Tibial nerve (tissue), 4 donors: ENCODE data around the gene PKNOX2. TPM values are rescaled to one million over a fixed set of nuclear protein-coding genes. Genes with fewer than 3 reads are reported as not detected.

Experiments used
- DNase-seq, 2 donors: peaks; one replicate each; pipeline ENCODE4 v3.0.0-alpha.2; 2019; ENCODE audit warnings: low spot score in 2 of 2
- H3K27ac ChIP-seq, 4 donors: fragments of 200-600 bp; sonication (generic) in 3 of 4; one replicate each; pipeline ENCODE4 v1.5.1; 2017 to 2019; ENCODE audit warnings: mild to moderate bottlenecking in 1 of 4
- H3K27me3 ChIP-seq, 2 donors: fragments of 200-600 bp; sonication (generic) in 1 of 2; one replicate each; pipeline versions ENCODE4 v1.5.1 to v1.6.0; 2017 to 2019
- H3K36me3 ChIP-seq, 3 donors: fragments of 200-600 bp; sonication (generic); one replicate each; pipeline ENCODE4 v1.5.1; 2018 to 2019
- H3K4me1 ChIP-seq, 4 donors: fragments of 200-600 bp; sonication (generic) in 3 of 4; one replicate each; pipeline ENCODE4 v1.5.1; 2017 to 2019
- H3K4me3 ChIP-seq, 4 donors: fragments of 200-600 bp; sonication (generic) in 3 of 4; one replicate each; pipeline ENCODE4 v1.5.1; 2017 to 2019; ENCODE audit warnings: mild to moderate bottlenecking in 1 of 4, moderate library complexity in 1 of 4
- H3K9me3 ChIP-seq, 4 donors: fragments of 200-600 bp; sonication (generic) in 3 of 4; one replicate each; pipeline ENCODE4 v1.5.1; 2017 to 2019
- EP300 ChIP-seq, 2 donors: sonication (generic); formaldehyde crosslinking; IDR thresholded peaks; one replicate each; pipeline ENCODE4 v1.6.1; 2017; ENCODE audit warnings: antibody characterized with exemption in 2 of 2, mild to moderate bottlenecking in 1 of 2
- POLR2A ChIP-seq, 2 donors: fragments of 450-650 bp; IDR thresholded peaks; one replicate each; pipeline ENCODE4 v1.6.1; 2017; ENCODE audit warnings: antibody characterized with exemption in 2 of 2, mild to moderate bottlenecking in 2 of 2, moderate library complexity in 2 of 2
- WGBS, 2 donors: methylation state at CpG; one replicate each; pipeline ENCODE4 v1.1.5; 2018; 5-methylcytosine and 5-hydroxymethylcytosine counted together
- total RNA-seq, 4 donors: library from RNA; depleted of rRNA; stranded (reverse); fragments of >200 nt; gene quantifications; one replicate each; pipeline ENCODE4 v1.1.0, GENCODE V29; 2016
- TF ChIP-seq, protein P1 (sequence below), 5 experiments: fragments of 200-600 bp in 3 of 5; fragments of 450-650 bp in 2 of 5; sonication (generic) in 3 of 5; IDR thresholded peaks; one replicate each; pipeline ENCODE4 v1.5.1; 2016 to 2019; ENCODE audit warnings: antibody characterized with exemption in 5 of 5, mild to moderate bottlenecking in 3 of 5, moderate library complexity in 2 of 5

The PKNOX2 gene
- total RNA-seq, 4 donors from 2014 or later, result 5.7 to 7.2 (median 6.4) TPM

DNA sequence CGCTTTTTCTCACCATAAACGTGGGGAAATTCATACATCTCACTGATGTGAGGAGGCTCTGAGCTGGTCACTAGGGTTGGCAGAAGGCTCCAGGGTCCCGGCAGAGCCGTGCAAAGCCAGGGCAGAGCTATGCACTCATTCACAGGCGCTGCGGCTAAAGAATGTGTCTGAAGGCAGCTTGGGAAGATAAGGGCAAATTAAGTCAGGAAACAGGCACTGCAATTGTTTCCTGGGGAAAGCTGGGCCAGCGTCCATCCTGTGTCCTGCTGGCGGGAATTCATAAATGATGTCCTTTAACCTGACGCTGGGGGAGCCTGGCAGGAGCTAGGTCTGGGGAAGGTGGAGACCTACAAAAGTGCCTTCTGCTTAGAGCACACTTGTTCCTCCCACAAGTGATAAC is 27.6 kb downstream of the PKNOX2 start:
- WGBS, 2 donors, result 23 to 33% methylated on average over 9 of the region's 9 CpGs
- peaks cover 0 to 1% (median 0%) of the 10 kb centered on the region in 4 donors for H3K9me3 ChIP-seq
- DNase-seq, result no peak

DNA sequence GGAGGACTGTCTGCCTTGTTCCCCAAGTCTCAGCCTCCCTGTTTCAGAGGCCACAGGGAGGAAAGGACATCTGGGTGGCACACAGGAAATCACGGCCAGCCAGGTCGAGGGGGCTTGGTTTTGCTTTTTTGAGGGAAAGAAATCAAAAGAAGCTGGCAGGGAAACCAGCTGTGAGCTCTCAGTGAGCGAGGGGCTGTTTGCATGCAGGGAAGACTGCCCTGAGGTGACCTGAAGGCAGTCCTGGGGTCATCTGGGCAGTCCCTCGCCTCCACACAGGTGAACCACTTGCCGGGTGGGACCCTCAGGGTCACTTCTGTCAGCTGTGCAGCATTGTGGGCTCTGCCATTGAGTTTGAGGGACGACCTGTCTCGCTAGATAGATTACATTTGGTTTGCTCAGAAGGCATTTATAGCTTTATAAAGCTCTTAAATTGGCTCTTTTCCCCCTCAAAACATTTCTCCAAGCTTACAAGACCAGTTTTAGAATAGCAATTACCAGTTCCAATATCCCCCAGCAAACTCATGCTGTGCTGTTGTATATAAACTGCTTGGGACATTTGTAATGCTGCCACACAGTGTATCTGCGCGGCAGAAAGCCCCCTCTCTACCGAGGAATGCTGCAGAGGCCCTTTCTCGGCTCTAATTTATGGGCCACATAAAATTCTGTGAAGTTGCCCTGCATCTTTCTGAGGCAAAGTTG is 28.3 kb downstream of the PKNOX2 start:
- no peak overlapping the region for H3K4me3 ChIP-seq
- H3K9me3 ChIP-seq, result no peaks in the 10 kb centered on the region
- DNase-seq, result no peak
- peaks cover 0 to 10% (median 4%) of the 10 kb centered on the region in 4 donors for H3K4me1 ChIP-seq
- no peak overlapping the region for H3K27ac ChIP-seq
- no peak for TF ChIP-seq POLR2A (IDR thresholded peaks at IDR 0.05)
- TF ChIP-seq, protein P1, sequence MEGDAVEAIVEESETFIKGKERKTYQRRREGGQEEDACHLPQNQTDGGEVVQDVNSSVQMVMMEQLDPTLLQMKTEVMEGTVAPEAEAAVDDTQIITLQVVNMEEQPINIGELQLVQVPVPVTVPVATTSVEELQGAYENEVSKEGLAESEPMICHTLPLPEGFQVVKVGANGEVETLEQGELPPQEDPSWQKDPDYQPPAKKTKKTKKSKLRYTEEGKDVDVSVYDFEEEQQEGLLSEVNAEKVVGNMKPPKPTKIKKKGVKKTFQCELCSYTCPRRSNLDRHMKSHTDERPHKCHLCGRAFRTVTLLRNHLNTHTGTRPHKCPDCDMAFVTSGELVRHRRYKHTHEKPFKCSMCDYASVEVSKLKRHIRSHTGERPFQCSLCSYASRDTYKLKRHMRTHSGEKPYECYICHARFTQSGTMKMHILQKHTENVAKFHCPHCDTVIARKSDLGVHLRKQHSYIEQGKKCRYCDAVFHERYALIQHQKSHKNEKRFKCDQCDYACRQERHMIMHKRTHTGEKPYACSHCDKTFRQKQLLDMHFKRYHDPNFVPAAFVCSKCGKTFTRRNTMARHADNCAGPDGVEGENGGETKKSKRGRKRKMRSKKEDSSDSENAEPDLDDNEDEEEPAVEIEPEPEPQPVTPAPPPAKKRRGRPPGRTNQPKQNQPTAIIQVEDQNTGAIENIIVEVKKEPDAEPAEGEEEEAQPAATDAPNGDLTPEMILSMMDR (IDR thresholded peaks at IDR 0.05), result no peak
- TF ChIP-seq EP300 (IDR thresholded peaks at IDR 0.05), result no peak
- H3K27me3 ChIP-seq, result no peaks in the 10 kb centered on the region
- no peaks in the 10 kb centered on the region for H3K36me3 ChIP-seq
- 79 to 87% methylated on average over 11 of the region's 11 CpGs for WGBS, 2 donors

More for the DNA sequence above, 27.6 kb downstream of the PKNOX2 start:
- H3K36me3 ChIP-seq, result no peaks in the 10 kb centered on the region
- H3K4me1 ChIP-seq, result peaks cover 0 to 10% (median 4%) of the 10 kb centered on the region in 4 donors
- no peak overlapping the region for H3K27ac ChIP-seq
- TF ChIP-seq EP300 (IDR thresholded peaks at IDR 0.05) (peak in 1 of 2 donors; percentile 14), POLR2A (IDR thresholded peaks at IDR 0.05) (no peak)
- TF ChIP-seq, protein P1 (IDR thresholded peaks at IDR 0.05), result no peak
- no peak overlapping the region for H3K4me3 ChIP-seq
- H3K27me3 ChIP-seq, result no peaks in the 10 kb centered on the region

DNA sequence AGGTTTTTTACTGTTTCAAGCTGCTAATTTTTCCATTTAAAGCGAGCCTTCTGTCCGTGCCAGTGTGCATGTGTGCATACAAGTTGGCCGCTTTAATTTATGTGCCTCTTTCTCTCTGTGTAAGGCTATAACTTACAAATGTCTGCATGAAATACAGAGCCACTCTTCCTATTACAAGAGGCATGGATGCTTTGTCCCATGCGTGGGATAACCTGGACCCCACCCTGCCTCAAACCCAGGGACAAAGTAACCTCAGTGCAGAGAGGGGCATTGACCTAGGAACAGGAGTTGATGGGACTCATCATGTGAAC is 28.8 kb downstream of the PKNOX2 start:
- TF ChIP-seq, protein P1 (IDR thresholded peaks at IDR 0.05), result no peak
- TF ChIP-seq EP300 (IDR thresholded peaks at IDR 0.05) (no peak), POLR2A (IDR thresholded peaks at IDR 0.05) (no peak)
- WGBS, 2 donors, result 96 to 99% methylated on average over 4 of the region's 4 CpGs

DNA sequence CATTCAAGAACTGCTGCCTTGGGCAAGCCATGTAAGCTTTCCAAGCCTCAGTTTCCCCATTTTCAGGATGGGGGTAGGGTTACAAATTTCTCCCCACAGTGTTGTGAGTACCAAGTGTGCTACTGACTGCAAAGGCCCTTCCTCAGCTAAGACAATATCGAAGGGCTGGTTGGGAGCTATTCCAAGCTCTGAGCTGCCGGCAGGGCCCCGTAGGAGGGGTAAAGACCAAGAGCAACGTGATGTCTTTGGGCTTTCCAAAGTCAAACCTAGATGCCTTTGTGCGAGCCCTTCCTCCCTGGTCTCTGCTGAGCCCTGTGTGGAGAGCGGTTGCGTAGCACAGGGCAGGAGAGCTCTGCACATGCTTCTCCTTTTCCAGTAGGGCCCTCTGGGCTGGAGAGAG is 29.3 kb downstream of the PKNOX2 start:
- H3K27ac ChIP-seq, result no peak overlapping the region
- DNase-seq, result no peak
- peaks cover 0 to 10% (median 4%) of the 10 kb centered on the region in 4 donors for H3K4me1 ChIP-seq
- H3K4me3 ChIP-seq, result no peak overlapping the region
- no peaks in the 10 kb centered on the region for H3K9me3 ChIP-seq
- H3K27me3 ChIP-seq, result no peaks in the 10 kb centered on the region
- TF ChIP-seq POLR2A (IDR thresholded peaks at IDR 0.05), result no peak
- TF ChIP-seq, protein P1 (IDR thresholded peaks at IDR 0.05), result no peak
- no peak for TF ChIP-seq EP300 (IDR thresholded peaks at IDR 0.05)
- WGBS, 2 donors, result 78 to 91% methylated on average over 7 of the region's 7 CpGs
- no peaks in the 10 kb centered on the region for H3K36me3 ChIP-seq

More for the DNA sequence above, 28.8 kb downstream of the PKNOX2 start:
- Histone ChIP-seq H3K36me3 (no peaks in the 10 kb centered on the region), H3K4me1 (peaks cover 0 to 10% (median 4%) of the 10 kb centered on the region in 4 donors), H3K27me3 (no peaks in the 10 kb centered on the region), H3K9me3 (no peaks in the 10 kb centered on the region), H3K27ac (no peak overlapping the region), H3K4me3 (no peak overlapping the region)
- DNase-seq, result no peak

DNA sequence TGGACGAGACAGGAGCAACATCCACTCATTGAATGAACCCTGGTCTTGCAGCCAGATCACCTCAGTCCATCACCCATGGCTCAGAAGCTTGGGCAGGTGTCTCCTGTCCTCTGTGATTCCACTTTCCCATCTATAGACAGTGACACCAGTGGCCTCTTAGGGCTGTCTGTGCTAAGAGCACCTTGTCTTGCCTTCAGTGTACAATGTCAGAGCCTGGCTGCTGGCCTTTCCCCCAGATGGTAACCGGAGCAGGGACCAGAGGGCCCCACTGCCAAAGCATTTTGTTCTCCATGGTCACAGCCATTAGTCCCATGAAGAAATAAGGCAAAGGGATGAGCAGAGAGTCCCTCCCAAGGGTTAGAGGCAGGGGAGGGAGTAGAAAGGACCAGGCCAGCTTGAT is 35.4 kb downstream of the PKNOX2 start:
- TF ChIP-seq, protein P1 (IDR thresholded peaks at IDR 0.05), result no peak
- no peak for TF ChIP-seq EP300 (IDR thresholded peaks at IDR 0.05)
- no peak for TF ChIP-seq POLR2A (IDR thresholded peaks at IDR 0.05)
- no peak overlapping the region for H3K27ac ChIP-seq
- H3K36me3 ChIP-seq, result no peaks in the 10 kb centered on the region
- H3K27me3 ChIP-seq, result no peaks in the 10 kb centered on the region
- no peak for DNase-seq
- H3K4me3 ChIP-seq, result no peak overlapping the region
- H3K4me1 ChIP-seq, result peaks cover 0 to 35% (median 15%) of the 10 kb centered on the region in 4 donors
- WGBS, 2 donors, result 89 to 100% methylated on average over 2 of the region's 2 CpGs
- H3K9me3 ChIP-seq, result no peaks in the 10 kb centered on the region
